ENCODE data around the gene GABRP.
"Not testable (repeated sequence)": the region's sequence is repeated elsewhere in the genome, so short reads cannot be mapped to it uniquely, and the experiment has no call there.

GABRP gene

DNA sequence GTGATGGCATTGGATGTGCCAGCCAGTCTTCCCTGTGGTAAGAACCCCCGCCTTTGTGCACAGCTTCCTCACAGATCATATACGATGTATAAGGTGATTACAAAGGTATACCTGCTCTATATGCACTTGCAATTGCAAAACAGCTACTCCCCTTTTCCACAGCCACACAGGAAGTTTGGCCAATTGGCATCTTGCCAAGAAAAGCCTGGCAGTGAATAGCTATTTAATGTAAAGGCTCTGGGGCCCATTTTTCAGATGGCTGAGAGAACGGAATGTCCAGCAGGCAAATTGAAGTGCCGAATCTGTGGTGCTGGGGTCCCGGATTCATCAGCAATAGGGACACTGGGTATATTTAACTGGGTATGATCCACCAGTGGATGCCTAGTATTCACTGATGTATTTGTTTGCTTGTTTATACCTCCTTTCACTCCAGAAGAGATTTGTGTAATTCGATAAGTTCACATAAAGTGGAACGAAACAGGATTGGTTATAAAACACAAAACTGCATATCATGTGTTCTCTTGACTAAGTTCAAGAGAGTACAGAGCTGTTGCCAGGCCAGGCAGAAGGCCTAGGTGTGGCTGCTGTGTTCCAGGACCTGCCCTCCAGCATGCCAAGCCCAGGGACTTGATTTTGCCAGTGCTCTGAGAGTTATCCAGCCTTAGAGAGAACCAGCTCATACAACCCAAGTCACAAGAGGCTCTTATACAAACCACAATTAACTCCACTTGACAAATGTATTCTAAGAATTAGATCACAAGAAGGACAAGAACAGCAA, 27.7 kb upstream of the GABRP start:
- DNase-seq (ENCODE audit: low read depth): no peak

DNA sequence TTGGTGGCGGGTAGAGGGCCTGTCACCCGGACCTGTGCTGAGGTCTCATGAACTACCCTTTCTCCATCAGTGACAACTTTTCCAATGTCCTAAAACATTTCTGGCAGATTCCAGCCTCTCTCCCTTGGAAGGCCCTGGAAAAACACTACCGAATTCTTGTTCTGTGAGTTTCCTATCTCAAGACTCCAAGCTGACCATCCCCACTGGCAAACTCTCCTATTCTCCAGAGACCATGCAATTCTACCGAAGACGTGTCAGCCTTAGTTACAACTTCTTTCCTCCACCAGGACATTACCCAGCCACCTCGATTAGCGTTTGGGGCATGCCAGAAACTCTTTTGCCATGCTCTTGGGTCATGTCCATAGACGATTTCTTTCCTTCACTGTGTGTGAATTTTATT, 26.8 kb upstream of the GABRP start:
- DNase-seq (ENCODE audit: low read depth): no peak

DNA sequence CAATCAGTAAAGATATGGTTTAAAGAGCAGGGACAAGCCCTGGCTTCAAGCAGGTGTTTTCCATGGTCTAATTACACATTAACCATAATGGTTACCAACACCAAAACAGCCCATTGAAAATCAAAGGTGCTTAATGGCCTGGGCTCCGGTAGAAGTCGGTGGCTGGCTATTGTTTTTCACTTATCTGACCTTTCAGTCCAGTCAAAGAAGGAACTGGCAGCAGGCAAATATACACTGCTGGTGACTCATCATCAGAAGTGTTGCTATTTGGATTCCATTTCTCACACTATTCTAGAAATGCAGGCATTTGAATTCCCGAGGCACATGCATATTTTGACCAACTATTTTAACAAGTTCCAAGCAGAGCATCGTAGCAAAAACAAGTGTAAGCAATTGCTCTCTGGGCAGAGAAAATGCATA, 26.3 kb upstream of the GABRP start:
- DNase-seq (ENCODE audit: low read depth): no peak

DNA sequence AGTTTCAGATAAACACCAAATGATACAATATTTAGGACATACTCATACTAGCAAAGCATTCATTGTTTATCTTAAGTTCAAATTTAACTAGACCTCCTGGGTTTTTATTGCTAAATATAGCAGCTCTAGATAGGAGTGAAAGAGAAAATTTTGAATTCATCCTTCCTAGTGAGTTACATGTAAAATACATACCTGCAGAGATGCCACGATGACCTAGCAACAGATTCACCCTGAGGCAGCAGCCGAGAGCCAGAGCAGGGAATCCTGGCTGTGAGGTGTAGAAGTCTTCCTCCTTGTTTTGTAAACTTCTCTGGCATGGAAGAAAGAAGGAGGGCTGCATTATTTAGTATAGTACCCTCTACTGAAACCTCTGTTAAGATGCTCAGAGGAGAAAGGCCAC, 25.9 kb upstream of the GABRP start:
- no peak for DNase-seq (ENCODE audit: low read depth)

DNA sequence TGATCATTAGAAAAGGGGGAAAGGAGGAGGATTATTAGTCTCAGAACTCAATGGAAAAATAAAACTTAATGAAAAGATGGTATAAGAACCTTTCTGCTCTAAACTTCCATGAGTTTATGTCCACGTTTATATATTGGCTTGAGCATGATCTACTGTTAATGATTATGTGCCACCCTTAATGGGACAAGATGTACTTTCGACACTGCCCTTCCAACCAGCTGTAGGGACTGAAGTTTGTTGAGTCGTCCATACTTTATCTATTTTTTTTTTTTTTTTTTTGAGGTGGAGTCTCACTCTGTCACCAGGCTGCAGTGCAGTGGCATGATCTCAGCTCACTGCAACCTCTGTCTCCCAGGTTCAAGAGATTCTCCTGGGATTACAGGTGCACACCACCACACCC, 25.0 kb upstream of the GABRP start:
- no peak for DNase-seq (ENCODE audit: low read depth)

DNA sequence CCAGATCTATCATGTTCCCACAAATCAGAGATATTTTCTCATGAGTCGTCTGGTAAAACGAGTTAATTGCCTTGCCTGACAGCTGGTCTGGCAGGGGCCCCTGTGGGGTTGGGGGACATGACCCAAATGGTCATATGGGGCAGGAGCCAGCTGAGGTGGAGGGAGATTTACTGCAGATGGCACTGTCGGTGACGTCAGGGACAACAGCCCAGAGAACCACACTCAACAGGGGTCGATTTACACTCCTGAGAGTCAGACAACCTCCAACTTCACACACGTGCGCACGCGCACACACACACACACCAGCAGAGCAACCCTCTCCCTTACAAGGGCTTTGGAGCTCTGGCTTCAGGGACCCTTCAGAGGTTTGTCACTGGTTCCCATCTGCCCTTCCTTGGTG, 23.4 kb upstream of the GABRP start:
- no peak for DNase-seq (ENCODE audit: low read depth)

DNA sequence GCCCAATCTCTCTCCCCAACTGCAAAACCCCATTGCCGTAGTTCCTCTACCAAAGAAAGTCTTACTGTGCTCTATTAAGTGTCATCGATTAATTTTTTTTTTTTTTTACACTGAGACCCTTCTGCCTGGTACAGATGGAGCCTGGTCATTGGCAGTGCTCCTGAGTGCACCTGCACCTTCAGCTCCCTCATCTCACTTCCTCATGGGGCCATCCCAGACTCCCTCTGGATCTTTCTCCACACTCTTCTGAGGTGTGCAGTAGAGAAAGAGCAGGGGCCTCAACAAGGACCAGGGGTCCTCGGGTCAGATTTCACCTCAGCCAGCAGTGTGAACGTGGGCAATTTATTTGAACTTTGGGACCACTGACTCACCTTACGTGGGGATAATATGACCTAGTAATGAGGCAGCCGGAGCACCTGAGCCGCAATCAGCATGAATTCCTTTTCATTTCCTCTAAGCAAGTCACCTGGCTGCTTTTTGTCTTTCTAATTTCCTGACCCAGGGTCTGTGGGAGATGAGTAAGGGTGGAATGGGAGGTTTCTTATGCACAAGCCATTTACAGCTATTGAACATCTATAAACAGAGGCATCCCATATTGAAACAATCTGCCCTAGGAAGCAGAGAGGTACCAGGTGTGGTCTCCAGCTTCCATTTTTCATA, 22.3 kb upstream of the GABRP start:
- no peak for DNase-seq (ENCODE audit: low read depth)

DNA sequence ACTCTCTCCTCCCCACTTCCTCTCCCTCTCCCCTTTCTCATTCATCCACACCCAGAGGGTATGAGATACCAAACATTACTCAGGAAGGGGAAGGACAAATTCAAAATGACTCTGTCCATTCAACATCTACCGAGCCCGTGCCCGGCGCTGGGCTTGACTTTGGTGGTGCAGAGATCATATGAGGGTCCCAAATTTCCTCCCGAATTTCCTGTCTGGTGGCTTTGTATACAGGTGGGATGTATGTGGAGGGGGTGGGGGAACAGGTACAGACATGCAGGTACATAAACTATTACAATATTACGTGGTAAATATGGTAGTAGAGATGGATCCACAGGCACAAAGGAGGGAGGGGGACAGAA, 21.8 kb upstream of the GABRP start:
- no peak for DNase-seq (ENCODE audit: low read depth)

DNA sequence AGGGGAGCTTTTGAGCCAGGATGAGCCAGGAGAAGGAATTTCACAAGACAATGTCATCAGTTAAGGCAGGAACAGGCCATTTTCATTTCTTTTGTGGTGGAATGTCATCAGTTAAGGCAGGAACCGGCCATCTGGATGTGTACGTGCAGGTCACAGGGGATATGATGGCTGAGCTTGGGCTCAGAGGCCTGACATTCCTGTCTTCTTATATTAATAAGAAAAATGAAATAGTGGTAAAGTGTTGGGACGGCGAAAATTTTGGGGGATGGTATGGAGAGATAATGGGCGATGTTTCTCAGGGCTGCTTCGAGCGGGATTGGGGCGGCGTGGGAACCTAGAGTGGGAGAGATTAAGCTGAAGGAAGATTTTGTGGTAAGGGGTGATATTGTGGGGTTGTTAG, 21.2 kb upstream of the GABRP start:
- DNase-seq (ENCODE audit: low read depth): not testable (repeated sequence)

DNA sequence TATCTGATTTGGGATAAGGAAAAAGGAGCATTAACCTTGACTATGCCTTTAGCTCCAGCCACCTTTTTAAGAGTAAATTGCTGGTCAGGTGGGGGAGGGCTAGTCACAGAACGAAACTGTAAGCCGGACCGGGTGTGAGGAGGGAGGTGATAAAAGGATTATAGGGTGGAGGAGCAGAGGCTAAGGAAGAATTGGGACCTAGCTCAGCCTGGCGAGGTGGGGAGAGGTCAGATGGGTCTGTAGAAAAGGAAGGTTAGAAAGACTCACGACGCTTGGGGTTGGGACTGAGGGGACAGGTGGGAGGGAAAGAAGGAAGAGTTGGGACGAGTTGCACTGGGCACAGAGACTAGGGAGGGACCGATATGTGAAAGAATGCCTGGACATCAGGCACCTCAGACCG, 17.7 kb upstream of the GABRP start:
- not testable (repeated sequence) for DNase-seq (ENCODE audit: low read depth)

DNA sequence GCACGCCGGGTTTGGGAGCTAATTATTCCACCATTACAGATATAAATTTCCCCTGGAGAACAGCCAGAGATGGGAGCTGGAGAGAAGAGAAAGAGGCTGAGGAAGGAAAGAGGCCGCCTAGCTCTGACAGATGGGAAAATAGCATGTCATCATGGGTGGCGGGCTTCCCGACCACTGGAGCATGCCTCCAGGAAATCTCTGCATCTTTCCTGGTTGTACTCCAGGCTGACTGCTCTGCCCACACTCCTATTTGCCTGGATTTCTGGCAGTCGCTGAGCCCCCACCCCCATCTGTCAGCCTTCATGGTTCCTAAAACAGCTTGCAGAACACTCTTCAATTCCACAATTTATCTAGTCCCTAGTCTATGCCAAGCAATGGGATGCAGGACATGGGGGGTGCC, 14.3 kb upstream of the GABRP start:
- no peak for DNase-seq (ENCODE audit: low read depth)

DNA sequence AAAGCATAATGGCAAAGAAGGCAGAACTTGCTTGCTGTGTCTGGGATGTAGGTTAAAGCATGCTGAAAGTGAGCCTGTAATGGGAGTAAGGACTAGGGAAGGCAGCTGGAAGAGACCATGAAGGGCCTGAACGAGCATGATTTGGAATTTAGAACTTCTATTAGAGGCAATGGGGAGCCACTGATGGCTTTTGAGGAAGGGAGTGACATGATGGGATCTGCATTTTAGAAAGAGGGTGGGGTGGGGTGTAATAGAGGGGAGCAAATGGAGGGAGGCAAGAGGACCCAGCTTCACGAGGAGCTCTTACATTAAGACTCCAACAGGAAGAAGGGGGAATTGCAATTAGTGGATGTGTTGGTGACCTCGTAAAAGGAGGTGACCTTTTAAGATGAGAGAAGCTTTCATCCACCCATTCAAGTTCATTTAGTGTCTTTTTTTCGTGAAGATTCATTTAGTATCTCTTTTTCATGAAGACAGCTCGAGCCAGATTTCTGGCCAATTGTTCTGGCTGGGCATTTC, 13.6 kb upstream of the GABRP start:
- no peak for DNase-seq (ENCODE audit: low read depth)

DNA sequence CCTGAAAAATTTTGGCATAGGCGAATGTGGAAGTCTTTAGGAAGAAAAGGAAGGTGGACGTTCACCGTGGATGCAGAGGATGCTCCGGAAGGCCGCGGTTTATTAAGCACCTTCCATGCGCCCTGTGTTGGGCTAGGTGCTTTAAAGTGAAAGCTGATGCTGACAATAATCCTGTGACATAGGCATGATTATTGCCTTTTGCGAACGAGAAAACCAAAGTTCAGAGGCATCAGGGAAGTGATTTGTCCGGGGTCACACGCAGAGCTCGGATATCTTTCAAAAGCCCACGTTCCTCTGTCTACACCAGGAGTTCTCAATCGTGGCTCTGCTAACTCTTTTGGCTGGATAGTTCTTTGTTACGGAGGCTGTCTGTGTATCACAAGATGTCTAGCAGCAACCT, 12.0 kb upstream of the GABRP start:
- DNase-seq (ENCODE audit: low read depth): no peak

DNA sequence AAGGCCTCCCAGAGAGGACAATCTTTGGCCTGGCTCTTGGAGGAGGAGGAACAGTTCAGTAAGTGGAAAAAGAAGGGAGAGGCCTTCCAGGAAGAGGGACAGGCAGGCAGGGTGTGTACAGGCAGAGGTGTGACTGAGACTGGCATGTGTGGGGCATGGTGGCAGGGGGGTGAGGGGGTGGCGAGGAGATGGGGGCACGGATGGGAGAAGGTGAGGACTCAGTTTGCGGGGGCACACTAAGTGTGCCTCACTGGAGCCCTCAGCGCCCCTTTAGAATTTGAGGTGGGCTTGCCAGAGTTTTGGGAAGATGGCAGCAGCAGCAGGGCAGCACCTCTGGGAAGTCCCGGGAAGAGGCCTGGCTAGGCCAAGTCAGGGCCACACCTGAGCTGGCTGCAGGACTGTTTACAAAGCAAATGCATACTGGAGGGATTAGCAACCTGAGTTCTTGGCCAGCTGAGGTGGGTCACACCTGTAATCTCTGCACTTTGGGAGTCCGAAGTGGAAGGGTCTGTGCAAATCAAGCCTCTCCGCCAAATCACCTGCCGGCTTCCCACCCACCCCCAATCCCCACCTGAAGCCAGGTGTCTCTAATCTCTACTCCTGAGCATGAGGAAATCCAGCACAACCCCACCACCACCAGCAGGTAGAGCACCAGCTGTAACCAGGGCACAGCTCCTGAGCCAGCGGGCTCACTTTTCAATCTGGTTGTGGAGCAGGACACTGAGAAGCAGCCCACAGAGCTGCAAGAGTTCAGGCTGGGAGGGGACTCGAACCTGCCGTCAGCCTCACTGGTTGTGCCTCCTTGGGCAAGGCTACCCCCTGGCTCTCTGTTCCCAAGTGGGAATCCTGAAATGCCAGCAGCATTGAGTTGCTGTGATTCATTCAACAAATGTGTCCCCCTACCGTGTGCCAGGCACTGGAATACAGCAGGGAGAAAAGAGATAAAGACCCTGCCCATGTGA, 10.2 kb upstream of the GABRP start:
- DNase-seq (ENCODE audit: low read depth): no peak

DNA sequence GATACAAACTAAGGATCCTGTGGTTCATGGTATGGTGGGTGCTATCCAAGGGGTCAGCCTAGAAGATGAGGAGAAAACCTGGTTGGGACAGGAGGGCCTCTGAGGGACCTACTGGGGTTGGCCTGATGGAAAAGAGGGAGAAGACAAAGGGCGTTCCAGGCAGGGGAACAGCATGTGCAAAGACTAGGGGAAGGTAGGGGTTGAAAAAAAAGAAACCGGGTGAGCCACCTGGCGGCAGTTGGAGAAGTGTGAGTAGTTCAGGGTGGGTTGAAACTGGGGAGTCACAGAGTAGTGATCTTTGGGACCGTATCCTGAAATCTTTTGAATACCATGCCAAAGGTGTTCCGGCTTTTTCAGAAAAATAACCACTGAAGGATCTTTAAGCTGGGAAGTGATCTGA, 8.7 kb upstream of the GABRP start:
- DNase-seq (ENCODE audit: low read depth): no peak

DNA sequence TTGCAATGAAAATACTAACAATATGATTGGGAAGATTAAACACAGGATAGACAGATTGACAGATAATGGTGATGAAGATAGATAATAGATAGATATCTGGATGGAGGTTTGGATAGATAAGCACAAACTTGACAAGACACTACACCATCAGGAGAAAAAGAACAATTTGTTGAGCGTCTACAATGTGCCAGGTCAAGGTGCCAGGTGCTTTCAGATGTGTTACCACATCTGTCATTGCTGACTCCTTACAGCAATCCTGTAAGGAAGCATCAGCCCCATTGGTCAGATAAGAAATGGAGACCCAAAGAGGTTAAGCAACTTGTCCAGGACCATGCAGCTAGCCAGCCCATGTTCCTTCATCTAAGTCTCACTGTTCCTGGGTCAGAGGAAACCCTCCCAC, 1.6 kb upstream of the GABRP start:
- DNase-seq (ENCODE audit: low read depth): no peak

DNA sequence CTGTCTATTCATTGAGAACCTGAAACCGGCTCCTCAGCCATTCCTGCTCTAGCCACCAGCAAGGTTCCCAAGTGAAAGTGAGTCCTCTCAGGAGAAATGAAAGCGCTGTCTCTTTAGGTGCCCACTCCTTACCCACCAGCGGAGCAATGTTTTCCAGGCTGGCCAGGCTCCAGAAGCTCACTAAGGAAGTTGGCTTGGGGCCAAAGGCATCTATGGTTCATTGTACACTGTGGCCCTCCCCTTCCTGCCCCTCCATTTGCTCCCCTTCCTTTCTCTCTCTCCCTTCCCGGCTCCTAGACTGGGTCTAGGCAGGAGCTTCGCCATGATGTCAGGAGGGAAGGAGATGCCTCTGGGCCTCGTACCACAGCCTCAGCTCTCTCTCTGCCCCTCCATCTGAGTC, 1.1 kb upstream of the GABRP start:
- no peak for DNase-seq (ENCODE audit: low read depth)

DNA sequence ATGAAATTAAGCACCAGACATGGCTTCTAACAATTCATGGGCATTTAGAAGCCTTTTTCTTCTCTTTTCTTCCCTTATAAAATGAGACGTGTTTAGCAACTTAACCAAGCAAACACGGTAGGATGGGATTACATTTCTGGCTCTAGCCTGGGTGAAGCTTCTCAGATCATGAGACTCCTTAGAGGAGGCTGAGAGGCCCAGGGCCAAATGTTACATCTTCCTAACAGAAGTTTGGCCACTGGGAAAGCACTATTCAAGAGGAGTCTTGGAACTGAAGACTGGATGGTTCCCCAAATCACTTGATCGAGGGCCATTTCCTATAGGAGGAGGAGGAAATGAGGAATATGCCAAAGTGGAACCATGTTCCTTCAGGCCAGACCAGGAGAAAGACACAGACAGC, 1.9 kb downstream of the GABRP start:
- no peak for DNase-seq (ENCODE audit: low read depth)

DNA sequence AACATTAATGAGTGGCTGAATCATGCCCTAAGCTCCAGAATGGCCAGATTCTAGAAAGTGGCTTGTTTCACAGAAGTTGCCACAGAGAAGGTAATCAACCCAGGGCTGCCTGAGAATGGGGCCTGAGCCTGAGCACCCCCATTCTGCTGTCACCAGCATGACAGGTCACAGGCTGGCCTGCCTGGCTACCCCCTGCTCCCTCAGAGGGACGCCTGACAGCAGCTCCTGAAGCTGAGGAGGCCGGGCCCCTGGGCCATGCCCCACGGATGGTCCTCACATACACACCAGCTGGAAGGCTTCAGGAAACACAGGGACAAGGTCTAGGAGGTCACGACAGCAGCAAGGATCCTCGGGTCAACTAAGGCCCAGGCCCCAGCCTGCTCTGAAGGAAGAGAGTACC, 3.7 kb downstream of the GABRP start:
- DNase-seq (ENCODE audit: low read depth): no peak

DNA sequence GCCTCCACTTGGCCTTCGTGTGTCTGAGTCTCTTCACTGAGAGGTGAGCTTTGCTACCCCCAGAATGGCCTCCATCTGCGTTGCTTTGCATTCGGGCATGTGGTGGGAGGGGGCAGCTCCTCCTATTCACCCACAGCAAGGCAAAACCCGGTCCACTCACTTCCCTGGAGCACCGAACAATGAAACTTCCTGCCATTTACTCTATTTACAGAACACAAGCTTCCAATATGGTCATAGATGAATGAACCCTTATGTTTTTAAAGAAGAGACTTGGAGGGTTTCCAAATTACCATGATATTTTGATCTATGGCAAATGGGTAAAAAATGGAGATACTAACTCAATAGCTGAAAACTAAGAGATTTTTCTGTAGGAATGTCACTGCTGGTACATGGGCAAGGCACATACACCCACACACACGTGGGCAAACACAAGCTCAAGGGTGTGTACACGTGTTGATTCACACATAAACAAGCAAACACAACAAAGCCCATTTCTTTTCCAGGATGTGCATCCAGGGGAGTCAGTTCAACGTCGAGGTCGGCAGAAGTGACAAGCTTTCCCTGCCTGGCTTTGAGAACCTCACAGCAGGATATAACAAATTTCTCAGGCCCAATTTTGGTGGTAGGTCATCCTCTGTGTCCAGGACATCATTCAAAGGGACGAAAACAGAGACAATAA, 5.2 kb downstream of the GABRP start:
- no peak for DNase-seq (ENCODE audit: low read depth)

DNA sequence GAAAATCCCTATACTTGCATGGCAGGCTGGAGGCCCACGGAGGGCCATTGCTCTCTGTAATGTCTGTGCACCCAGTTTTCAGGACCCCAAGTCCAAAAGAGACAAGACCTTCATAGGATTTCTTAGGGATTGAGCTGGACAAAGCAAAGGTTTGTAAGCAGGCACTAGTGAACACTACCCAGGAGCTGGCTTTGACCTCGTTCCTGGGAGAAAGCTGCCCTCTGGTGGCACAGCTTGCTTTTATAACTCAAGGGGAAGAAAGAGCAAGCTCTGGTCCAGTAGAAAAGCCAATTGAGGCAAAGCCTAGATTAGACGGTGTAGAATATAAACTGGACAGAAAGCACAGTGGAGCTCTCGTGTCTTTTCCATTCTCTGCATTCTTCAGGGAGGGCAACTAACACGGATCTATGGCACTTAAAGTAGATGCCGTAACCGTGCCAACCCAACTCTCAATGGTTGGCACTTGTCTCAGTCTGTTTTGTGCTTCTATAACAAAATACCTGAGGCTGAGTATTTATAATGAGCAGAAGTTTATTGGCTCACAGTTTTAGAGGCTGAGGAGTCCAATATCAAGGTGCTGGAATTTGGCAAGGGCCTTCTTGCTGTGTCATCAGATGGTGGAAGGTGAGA, 7.9 kb downstream of the GABRP start:
- DNase-seq (ENCODE audit: low read depth): no peak

DNA sequence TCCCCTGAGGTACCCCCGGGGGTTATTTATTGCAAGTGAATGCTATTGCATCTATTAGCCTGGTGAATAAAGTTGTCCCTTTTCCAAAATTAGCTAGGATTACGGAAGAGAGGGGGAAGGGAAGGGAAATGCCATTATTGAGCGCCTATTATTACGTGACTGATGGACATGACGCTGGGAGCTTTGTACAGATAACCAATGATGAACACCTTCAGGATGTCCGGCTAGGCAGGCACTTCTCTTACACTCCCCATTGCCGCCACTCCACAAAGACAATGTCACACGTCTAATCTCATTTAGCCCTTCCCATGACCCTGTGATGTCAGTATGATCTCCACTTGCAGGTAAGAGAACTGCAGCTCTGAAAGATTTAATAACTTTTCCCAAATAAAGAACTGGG, 9.4 kb downstream of the GABRP start:
- no peak for DNase-seq (ENCODE audit: low read depth)
